ENCODE measurements around the gene COMMD1.

The COMMD1 gene

GRCh38 chr2:62149708-62150107 lies 244.2 kb downstream of the COMMD1 start:
- no peaks in the 10 kb centered on the region for H3K27me3 Mint-ChIP-seq (ENCODE audit: low read depth)
- TF ChIP-seq CTCF (IDR thresholded peaks at IDR 0.05; ENCODE audit: unreplicated experiment in 3 of 3), result no peak
- peaks cover 9% of the 10 kb centered on the region for H3K9me3 Mint-ChIP-seq
- H3K36me3 Mint-ChIP-seq (ENCODE audit: low read depth), result peaks cover 13% of the 10 kb centered on the region
- H3K4me1 Mint-ChIP-seq, result no peaks in the 10 kb centered on the region
- no peak overlapping the region for H3K4me3 Mint-ChIP-seq
- H3K27ac Mint-ChIP-seq, result no peak overlapping the region

GRCh38 chr2:62150597-62151305 lies 245.3 kb downstream of the COMMD1 start:
- Mint-ChIP-seq H3K9me3 (peaks cover 15% of the 10 kb centered on the region), H3K4me1 (no peaks in the 10 kb centered on the region), H3K4me3 (no peak overlapping the region), H3K27me3 (ENCODE audit: low read depth) (no peaks in the 10 kb centered on the region), H3K36me3 (ENCODE audit: low read depth) (peaks cover 19% of the 10 kb centered on the region), H3K27ac (no peak overlapping the region)
- no peak for TF ChIP-seq CTCF (IDR thresholded peaks at IDR 0.05; ENCODE audit: unreplicated experiment in 3 of 3)

- H3K4me3 Mint-ChIP-seq, result no peak overlapping the region
- no peak overlapping the region for H3K27ac Mint-ChIP-seq
- H3K4me1 Mint-ChIP-seq, result no peaks in the 10 kb centered on the region
- H3K27me3 Mint-ChIP-seq (ENCODE audit: low read depth), result no peaks in the 10 kb centered on the region
- peaks cover 19% of the 10 kb centered on the region for H3K36me3 Mint-ChIP-seq (ENCODE audit: low read depth)
- H3K9me3 Mint-ChIP-seq, result peaks cover 15% of the 10 kb centered on the region
- TF ChIP-seq CTCF (IDR thresholded peaks at IDR 0.05; ENCODE audit: unreplicated experiment in 3 of 3), result no peak
Observed at GRCh38 chr2:62151306-62151638, 245.8 kb downstream of the COMMD1 start.

- no peak overlapping the region for H3K27ac Mint-ChIP-seq
- H3K36me3 Mint-ChIP-seq (ENCODE audit: low read depth), result peaks cover 20% of the 10 kb centered on the region
- H3K27me3 Mint-ChIP-seq (ENCODE audit: low read depth), result no peaks in the 10 kb centered on the region
- no peak for TF ChIP-seq CTCF (IDR thresholded peaks at IDR 0.05; ENCODE audit: unreplicated experiment in 3 of 3)
- no peak overlapping the region for H3K4me3 Mint-ChIP-seq
- H3K4me1 Mint-ChIP-seq, result no peaks in the 10 kb centered on the region
- H3K9me3 Mint-ChIP-seq, result peaks cover 15% of the 10 kb centered on the region
Observed at GRCh38 chr2:62152000-62152399, 246.5 kb downstream of the COMMD1 start.

GRCh38 chr2:62156861-62157496 lies 251.5 kb downstream of the COMMD1 start:
- no peak overlapping the region for H3K27ac Mint-ChIP-seq
- no peak for TF ChIP-seq CTCF (IDR thresholded peaks at IDR 0.05; ENCODE audit: unreplicated experiment in 3 of 3)
- H3K9me3 Mint-ChIP-seq, result peaks cover 15% of the 10 kb centered on the region

More at GRCh38 chr2:62156861-62157496, 251.5 kb downstream of the COMMD1 start:
- H3K27me3 Mint-ChIP-seq (ENCODE audit: low read depth), result no peaks in the 10 kb centered on the region
- no peak overlapping the region for H3K4me3 Mint-ChIP-seq
- peaks cover 30% of the 10 kb centered on the region for H3K36me3 Mint-ChIP-seq (ENCODE audit: low read depth)
- no peaks in the 10 kb centered on the region for H3K4me1 Mint-ChIP-seq
